GM18498 (cell line): ENCODE data around the gene ACAN.

Source experiments
- ATAC-seq: cut with Tn5 transposase; IDR thresholded peaks from one replicate; pipeline ENCODE4 v1.9.1; 2021; ENCODE audit warnings: mild to moderate bottlenecking, moderate library complexity; ENCODE audit not compliant: unreplicated experiment

The ACAN gene

DNA sequence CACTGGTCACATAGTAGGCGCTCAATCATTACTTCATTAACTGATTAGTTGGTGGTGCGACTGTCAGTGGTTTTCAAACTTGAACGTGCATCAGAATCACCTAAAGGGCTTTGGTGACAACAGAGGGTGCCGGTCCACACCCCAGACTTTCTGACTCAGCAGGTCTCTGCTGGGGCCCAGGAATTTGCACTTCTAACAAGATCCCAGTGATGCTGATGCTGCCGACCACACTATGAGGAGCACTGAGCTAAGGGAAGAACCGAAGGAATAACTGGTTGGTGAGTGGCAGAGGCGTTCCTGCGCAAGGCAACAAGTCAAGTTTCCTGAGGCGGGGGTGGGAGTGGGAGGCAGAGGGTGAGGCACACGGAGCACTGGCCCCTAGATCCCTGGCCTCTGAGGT lies 73.3 kb downstream of the ACAN start:
- ATAC-seq = no peak

DNA sequence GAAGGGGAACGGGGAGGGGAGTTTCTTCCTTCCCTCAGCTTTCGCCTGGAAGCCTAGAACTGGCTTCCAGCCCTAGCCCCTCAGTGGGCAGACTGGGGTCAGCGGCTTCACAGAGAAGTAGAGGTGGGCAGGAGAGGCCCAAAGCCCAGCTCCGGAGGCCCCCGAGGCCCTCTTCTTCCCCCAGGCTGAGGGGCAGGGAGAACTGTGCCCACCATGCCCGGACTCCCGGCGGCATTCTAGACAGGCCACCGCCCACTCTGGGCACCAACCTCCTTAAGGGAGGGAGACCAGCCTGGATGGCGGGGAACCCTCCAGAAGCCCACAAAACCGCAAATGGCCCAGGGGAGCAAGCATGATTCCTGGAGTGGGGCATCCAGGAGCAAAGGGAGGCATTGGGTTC lies 74.2 kb downstream of the ACAN start:
- no peak for ATAC-seq

DNA sequence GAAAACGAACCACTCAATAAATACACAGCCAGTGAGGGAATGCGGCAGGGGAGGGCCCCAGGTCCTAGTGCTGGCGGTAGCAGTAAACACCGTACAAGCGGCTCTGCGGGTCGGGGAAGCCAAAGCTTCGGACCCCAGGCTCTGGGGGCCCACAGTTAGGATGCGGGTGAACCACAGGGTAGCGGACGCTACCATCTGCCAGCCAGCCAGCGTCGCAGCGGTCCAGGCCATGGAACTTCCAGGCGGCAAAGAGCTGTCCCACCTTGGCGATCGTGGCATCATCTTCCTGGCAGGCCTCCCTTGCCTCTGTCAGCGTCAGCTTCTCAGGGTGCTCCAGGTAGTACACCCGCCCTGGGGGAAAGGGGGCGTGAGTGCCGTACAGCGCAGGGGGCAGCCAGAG lies 74.7 kb downstream of the ACAN start:
- no peak for ATAC-seq

DNA sequence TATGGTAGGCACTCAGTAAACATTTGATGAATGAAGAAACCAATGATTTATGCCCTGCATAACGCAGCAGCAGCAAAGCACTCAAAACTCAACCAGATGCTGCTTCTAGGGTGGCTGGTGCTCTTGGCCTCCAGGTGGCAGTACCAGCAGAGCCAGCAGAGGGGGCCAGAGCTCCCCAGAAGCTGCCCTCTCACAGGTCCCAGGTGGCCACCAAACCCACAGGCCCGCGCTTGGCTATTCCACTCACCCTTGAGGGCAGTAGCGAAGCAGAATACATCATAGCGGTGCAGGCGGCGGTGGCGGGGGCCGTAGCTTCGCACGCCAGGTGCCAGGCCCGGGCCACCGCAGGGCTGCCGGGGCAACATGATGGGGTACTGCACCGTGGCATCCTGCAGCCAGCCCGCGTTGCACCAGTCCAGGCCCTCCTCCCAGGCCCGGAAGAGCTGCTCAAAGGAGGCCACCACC lies 75.5 kb downstream of the ACAN start:
- peak; percentile 66 for ATAC-seq

DNA sequence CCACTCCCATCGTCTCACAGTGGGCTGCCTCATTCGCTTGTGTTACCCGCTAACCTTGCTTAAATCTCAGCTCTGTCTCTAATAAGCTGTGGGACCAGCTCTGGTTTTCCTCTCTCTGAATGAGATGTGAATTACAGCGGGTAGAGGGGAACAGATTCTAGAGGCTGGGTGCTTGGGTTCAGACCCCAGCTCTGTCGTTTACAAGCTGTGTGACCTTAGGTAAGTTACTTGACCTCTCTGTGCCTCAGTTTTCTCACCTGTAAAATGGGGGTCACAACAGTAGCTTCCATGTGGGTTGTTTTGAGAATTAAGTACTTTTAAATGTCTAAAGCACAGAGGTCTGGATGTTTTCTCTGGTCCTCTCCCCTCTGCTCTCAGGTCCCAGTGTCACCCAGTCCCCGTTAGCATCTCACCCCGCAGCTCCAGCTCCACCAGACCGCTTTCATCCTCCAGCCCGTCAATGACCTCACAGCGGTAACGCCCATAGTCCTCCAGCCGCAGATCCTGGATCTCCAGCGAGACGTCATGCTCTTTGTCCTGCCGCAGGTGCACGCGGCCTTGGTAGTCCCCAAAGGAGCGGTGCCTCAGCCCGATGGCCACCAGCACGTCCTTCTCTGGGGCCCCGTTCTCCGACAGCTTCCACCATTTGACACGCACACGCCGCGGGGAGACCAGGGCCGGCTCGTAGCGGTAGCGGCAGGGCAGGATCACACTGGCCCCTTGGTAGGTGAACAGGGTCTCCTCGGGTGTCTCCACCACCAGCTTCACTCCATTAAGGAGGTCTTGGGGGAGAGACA lies 77.9 kb downstream of the ACAN start:
- no peak for ATAC-seq

DNA sequence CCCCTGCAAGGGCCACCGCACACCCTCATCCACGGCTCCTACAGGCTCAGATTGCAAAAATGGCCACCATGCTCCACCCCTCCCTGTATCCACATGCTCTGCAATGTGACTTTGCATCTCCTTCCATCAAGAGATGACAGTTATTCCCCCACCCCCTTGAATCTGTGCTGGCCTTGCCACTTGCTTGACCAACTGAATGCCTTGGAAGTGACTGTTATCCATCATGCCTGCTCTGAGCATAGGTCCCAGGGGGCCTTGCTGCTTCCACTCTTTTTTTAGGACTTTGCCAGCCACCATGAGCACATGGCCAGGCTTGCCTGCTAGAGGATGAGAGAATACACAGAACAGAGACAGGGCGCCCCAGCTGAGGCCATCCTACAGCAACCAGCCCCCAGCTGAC lies 78.5 kb downstream of the ACAN start:
- ATAC-seq = no peak

DNA sequence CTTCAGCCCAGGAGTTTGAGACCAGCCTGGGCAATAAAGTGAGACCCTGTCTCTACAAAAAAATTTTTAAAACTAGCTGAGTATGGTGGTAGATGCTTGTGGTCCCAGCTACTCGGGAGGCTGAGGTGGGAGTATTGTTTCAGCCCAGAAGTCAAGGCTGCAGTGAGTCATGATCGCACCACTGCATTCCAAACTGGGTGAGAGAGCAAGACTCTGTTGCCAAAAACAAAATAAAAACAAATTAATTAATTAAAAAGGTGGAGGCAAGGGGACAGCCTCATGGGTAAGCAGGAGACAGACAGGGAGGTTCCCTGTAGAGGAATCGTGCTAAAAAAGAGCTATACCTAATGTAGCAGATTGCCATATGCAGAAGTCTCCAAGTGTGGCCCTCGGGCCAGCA lies 79.5 kb downstream of the ACAN start:
- ATAC-seq = no peak

DNA sequence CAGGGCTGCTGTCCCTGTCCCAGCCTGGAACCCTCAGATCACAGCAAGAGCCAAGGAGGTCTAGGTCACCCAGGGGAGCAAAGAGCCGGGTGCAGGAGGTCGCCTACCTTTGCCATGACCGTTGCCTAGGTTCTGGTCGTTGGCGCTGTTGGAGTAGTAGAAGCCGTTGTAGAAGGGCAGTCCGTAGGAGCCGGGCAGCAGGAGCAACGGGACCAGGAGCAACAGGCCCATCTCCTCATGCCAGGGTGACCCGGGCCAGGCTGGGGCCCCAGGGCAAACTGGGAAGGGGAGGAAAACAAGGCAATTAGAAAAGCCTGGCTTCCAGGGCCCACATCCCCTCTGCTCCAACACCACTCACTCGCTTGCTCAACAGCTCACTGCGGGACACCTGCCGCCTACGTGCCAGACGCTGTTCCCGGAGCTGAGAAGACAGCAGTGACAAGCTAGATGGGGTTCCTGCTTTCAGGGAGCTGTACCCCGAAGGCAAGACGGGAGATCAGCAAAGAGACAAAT lies 83.9 kb downstream of the ACAN start:
- ATAC-seq = no peak

DNA sequence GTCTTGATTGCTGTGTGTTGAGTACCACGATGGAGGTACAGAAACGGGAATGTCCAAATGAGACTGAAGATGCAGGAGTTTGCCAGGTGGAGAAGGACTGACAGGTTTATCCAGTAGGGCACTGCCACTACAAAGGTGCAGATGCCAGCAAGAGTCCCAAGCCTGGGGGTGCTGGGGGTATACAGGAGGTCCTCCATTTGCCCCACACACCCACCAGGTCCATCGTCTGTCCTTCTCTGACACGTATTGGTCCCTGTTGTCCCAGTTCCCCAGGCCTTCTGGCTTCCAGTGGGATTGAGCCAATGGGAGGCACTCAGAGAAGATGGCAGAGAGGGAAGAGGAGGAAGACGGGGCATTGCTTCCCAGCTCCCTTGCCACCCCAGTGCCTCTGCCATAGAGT lies 85.5 kb downstream of the ACAN start:
- no peak for ATAC-seq

DNA sequence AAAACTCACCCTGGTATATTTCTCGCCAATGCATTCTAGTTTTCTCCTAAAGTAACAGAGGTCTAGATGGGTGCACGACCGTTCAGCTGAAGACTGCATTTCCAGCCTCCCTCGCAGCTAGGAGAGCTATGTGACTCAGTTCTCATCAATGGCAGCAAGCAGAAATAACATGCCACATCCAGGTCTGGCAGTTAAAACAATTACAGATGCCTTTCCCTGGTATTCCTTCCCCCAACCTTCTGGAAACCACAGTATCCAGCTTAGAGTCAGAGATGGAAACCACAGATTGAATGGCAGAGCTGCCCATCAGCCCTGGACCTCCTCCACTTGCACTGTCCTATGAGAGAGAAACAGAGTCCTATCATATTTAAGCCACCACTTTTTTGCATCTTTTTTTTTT lies 87.3 kb downstream of the ACAN start:
- ATAC-seq = no peak

DNA sequence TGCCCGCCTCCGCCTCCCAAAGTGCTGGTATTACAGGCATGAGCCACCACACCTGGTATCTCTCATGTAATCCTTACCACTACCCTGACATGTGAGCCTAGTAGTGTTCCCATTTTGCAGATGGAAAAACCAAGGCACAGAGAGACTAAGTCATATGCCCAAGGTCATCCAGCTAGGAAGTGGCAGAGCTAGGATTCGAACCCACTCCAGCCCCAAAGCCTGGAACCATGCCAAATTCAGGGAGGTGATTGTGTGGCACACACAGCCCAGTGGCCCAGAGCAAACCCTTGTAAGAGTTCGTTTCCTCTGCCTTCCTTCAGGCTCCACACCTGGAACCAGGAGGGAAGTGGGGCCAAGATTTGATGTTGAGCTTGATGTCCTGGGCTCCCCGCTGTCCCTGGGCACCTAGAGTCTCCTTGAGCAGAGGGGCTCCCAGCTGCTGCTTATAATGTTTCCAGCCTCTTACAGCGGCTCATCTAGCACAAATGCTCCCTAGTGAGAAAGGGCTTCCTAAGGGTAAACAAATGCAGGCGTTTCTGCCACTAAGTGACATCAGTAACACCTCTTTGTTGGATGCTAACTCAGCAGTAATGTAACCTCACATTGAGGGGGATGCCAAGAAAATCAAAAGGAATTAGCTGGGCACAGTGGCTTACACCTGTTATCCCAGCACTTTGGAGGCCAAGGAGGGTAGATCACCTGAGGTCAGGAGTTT lies 88.5 kb downstream of the ACAN start:
- no peak for ATAC-seq

DNA sequence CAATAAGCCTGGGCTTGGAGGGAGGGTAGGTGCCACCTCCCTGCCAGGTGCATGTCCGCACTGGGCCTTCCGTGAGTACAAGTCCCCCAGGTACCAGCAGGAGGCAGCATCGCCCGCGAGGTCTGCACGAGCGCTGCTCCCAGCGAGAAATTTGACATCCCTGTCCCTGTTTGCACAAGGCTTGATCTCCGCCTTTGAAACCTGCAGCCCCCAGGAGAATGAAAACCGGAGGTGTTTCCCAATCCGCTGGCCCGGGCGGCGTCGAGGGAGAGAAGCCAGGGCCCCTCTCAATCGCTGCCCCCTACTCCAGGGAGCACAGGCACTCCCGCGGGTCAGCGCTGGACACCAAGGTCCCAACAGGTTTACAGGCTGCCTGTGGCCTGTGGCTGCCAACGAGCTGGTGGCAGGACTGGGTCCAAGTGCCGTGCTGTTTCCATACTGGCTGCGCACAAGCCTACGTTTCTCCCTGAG lies 91.1 kb downstream of the ACAN start:
- peak; percentile 44 for ATAC-seq

DNA sequence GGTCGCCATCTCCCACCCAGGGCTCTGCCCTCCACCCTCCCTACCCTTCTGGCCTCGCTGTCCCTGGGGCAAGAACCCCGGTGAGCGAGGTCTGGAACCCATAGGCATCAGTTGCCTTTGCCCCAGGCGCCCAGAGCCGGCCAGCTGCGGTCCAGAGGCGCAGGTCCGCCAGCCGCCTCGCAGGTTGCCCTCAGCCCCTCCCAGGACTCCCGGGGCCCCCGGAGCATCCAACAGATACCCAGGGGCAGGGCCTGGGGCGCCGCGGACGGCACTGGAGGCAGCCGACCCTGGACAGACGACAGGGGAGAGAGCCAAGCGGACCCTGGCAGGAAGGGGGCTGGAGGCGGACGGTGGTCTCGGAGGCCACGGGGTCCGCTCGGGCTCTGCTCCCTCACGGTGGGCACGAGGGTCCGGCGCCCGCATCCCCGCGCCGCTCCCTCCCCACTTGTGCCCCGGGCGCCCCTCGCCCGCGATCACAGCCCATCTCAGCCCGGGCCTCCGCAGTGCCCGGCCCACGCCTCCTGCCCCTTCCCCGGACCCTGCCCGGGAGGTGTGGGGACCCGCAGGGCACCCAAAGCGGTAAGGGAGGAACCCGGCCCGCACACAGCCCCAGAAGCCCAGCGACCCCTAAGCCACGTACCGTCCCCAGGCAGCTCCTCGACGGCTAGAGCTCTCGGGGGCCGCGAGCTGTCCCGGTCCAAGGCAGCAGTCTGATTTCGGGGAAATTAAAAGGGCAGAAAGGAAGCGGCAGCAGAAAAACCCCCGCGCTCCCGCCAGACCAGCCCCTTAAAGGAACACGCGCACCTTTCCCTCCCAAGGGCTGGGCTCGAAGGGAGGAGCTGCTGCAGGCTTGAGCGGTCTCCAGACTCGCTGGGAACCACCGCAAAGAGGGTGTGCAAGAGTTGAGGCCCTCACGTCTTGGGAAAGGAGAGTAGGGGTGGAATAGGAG lies 91.9 kb downstream of the ACAN start, which contains the start of gene HAPLN3:
Gene HAPLN3 (minus strand): TSS at position 726 of the 949 bp plus-strand sequence. CDS start 8,246 bp downstream, outside the sequence.
- ATAC-seq = peak; percentile 42

DNA sequence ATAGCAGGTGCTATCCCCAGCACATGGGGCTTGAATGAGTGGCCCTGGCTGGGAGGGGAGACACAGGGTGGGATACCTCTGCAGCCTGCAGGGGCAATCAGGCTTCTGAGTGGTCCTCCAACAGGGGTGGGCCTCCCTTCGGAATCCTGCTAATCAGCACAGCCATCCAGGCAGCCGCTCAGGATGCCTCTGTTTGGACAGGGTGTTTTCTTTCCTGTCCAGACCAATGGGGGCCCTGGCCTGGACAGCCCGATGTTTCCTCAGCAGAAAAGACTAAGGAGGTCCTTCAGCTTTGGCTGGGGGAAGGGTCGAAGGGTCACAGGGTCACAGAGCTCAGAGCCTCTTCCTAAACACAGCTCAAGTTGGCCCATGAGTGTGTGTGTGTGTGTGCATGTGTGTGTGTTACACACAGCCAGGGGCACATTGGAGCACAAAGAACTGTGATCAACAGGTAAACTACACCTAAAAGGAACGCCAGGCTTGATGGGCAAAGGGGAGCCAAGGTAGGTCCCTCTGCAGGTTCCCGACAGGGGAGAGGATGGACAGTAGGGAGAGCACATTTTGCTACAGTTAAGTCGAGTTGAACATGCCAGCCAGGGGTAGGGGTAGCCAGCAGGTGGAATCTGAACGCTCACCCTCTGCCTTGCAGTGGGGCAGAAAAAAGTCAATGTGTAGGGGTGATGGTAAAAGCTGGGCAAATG lies 93.2 kb downstream of the ACAN start:
- ATAC-seq = no peak

DNA sequence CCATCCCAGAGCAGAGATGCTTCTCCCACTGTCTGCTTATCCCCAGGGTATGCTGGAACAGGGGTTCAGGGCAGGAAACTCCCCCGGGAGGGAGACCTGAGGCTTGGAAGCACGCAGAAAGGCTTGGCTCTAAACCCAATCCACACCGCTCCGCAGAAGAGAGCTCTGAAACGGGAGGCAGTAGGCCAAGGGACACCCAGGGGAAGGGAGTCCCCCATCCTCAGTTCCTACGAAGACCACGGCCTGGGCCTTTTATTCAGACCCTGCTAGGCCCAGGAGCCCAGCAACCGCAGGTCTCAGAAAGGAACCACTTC lies 93.9 kb downstream of the ACAN start:
- no peak for ATAC-seq

DNA sequence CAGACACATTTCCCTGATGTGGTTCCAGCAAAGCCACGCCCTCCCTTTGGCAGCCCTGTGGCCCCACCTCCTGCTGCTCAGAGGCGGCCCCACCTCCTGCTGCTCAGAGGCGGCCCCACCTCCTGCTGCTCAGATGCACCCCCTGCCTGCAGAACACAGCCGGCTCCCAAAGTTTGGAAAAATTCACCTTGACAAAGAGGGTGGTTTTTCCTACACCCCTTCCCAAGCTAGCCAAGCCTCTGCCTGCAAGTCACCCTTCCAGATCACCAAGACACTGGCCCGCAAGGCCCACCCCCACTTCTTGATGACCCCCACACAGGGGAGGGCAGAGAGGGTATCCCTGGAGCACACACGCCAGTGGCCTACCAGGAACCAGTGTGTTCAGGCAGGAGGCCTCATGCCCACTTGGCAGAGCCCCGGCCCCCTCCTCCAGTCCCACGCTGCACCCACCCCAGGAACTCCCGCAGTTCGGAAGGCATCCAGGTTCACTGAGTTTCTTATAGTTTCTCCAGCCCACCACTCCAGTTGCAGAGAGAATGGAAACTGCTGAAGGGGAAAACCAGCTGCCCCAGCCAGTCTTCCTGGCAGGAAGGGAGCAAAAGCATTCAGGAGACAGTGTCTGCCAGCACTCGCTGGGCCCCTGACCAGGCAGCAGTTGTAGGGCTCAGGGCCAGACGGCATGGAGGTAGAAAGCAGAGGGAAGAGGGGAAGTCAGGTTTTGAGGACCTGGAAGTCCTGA lies 94.4 kb downstream of the ACAN start:
- ATAC-seq = peak; percentile 97

DNA sequence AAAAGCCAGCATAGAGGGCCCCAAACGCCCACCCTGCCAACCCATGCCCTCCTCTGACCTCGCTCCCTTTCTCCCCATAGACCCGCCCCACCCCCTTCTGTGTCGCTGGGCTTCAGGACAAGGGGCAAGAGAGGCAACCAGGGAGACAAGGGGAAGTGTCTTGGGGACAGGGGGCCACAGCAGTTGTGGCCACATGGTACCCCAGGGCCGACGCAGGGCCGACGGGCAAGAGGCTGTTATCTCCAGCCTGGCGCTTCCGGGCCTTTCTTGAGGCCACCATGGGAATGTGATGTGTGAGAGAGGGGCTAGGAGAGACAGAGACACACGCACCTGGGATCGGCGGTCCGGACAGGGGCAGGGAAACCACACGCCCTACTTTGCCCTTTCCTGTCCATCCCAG lies 95.5 kb downstream of the ACAN start:
- no peak for ATAC-seq

DNA sequence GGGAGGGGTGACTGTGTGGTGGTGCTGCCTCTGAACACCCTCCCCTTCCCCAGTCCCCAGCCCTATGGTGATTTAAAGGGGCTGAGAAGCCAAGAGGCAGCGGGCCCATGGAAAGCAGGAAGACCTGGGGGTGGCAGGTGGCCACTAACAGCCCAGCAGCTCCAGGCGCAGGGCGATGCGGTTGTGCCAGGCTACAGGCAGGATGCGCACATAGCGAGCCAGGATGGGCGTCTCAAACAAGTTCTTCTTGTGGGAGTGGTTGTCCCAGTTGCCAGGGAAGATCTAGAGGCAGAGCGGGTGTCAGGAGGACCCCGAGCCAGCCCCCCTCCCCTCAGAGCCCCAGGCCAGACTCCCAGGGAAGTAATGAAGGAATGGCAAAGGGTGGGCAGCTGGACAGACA lies 96.0 kb downstream of the ACAN start:
- no peak for ATAC-seq

DNA sequence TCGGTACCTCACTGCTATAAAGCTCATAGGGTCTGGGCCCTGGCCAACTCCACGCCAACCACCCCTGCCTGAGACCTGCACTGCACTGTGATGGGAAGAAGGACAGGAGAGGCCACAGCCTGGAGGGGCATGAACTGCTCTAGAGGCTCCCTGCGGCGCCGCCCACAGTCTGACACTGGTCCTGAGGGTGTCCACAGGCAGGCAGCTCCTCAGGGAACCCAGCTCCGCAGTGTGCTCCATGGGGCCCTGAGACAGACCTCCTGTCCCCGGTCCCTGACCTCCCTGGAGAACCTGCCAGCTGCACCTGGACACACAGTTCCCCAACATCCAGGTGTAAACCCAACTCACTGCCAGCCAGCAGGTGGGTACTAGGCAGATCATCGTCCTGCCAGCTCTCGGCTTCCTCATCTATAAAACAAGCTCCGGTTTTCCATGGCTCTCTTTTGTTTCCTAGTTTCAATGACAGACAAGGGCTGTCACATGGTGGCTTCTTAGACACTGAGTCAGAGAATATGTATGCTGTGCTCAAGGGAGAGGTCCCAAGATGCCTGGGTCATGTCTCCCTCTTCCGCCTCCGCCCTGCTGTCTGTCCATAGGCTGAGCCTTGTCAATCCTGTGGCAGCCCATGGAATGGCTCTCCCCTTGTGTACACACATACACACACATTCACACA lies 97.2 kb downstream of the ACAN start:
- ATAC-seq = no peak
